Uterus (tissue), 2 donors: ENCODE data around the gene ONECUT3.

Experiments used
- CTCF ChIP-seq, 4 experiments: fragments of 200-600 bp in 2 of 4; fragments of 450-650 bp in 2 of 4; sonication (generic) in 2 of 4; IDR thresholded peaks; one replicate each; pipeline ENCODE4 v1.5.1; 2016 to 2019; ENCODE audit warnings: antibody characterized with exemption in 4 of 4, mild to moderate bottlenecking in 2 of 4, moderate library complexity in 1 of 4
- POLR2A ChIP-seq, 2 donors: fragments of 450-650 bp; IDR thresholded peaks; one replicate each; pipeline ENCODE4 v1.6.1; 2016; ENCODE audit warnings: antibody characterized with exemption in 2 of 2, mild to moderate bottlenecking in 1 of 2, moderate library complexity in 1 of 2

- TF ChIP-seq CTCF (IDR thresholded peaks at IDR 0.05) (no peak), POLR2A (IDR thresholded peaks at IDR 0.05) (no peak)
Observed at GRCh38 chr19:1815605-1816529, 62.6 kb downstream of the ONECUT3 start.
